HUES6 (cell line): ENCODE data around the gene PHYH.
"Not testable (repeated sequence)": the region's sequence is repeated elsewhere in the genome, so short reads cannot be mapped to it uniquely, and the experiment has no call there.

Experiments used
- H3K27ac ChIP-seq: 2 replicates; pipeline ENCODE4 v1.7.0; 2013; ENCODE audit warnings: low read depth, mild to moderate bottlenecking, low read length, inconsistent platforms
- H3K27me3 ChIP-seq: 2 replicates; pipeline ENCODE4 v1.6.1; 2013; ENCODE audit warnings: low read length; ENCODE audit not compliant: control insufficient read depth, insufficient read depth
- H3K36me3 ChIP-seq: 2 replicates; pipeline ENCODE4 v1.6.1; 2013; ENCODE audit warnings: low read length; ENCODE audit not compliant: control insufficient read depth, insufficient read depth
- H3K4me1 ChIP-seq: 2 replicates; pipeline ENCODE4 v1.6.1; 2013; ENCODE audit warnings: low read length; ENCODE audit not compliant: control insufficient read depth, insufficient read depth
- H3K4me3 ChIP-seq: 2 replicates; pipeline ENCODE4 v1.5.1; 2013; ENCODE audit warnings: low read depth, low read length
- H3K9ac ChIP-seq: one replicate; pipeline ENCODE4 v1.6.1; 2013; ENCODE audit warnings: mild to moderate bottlenecking, low read length
- H3K9me3 ChIP-seq: 2 replicates; pipeline ENCODE4 v1.6.1; 2013; ENCODE audit warnings: low read depth, low read length; ENCODE audit not compliant: control insufficient read depth, insufficient read depth

PHYH gene

GRCh38 chr10:13298748-13299436, 972 bp downstream of the PHYH start:
- H3K27me3 ChIP-seq, result no peaks in the 10 kb centered on the region
- H3K4me1 ChIP-seq, result 0 out of 2 replicates have a peak, but pooled peaks cover 4% of the 10 kb centered on the region
- peak overlapping the region; percentile 62 for H3K4me3 ChIP-seq
- H3K9me3 ChIP-seq, result no peaks in the 10 kb centered on the region
- no peaks in the 10 kb centered on the region for H3K36me3 ChIP-seq
- H3K27ac ChIP-seq, result no peak overlapping the region
- peak overlapping the region; percentile 34 for H3K9ac ChIP-seq

DNA sequence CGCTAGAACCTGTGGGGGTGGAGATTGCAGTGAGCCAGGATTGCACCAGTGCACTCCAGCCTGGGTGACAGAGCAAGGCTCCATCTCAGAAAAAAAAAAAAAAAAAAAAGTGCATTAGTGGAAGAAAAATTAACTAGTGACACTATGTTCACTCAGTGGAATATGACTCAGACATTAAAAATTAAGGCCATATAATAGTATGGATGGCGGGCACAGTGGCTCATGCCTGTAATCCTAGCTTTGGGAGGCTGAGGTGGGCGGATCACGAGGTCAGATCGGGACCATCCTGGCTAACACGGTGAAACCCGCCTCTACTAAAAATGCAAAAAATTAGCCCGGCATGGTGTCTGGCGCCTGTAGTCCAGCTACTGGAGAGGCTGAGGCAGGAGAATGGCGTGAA, 3.4 kb downstream of the PHYH start:
- Histone ChIP-seq H3K4me1 (0 out of 2 replicates have a peak, but pooled peaks cover 4% of the 10 kb centered on the region), H3K27me3 (no peaks in the 10 kb centered on the region), H3K4me3 (no peak overlapping the region), H3K36me3 (no peaks in the 10 kb centered on the region), H3K27ac (no peak overlapping the region), H3K9me3 (no peaks in the 10 kb centered on the region), H3K9ac (no peak overlapping the region)

DNA sequence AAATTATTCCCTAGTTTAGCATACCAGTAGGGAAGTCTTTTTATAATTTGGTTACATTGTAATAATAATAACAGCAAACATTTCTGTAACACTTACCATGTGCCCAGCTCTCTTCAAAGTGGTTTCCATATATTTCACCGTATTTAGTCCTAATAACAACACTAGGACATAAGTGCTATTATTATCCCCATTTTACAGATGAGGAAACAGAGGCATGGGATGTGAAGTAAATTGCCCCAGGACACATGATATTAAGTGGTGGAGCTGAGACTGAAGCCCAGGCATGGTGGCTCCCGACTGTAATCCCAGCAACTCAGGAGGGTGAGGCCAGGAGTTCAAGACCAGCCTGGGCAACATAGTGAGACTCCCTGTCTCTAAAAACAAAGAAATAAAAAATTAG, 5.1 kb downstream of the PHYH start:
- Histone ChIP-seq H3K36me3 (no peaks in the 10 kb centered on the region), H3K4me3 (no peak overlapping the region), H3K9me3 (no peaks in the 10 kb centered on the region), H3K27ac (no peak overlapping the region), H3K27me3 (no peaks in the 10 kb centered on the region), H3K4me1 (0 out of 2 replicates have a peak, but pooled peaks cover 4% of the 10 kb centered on the region), H3K9ac (no peak overlapping the region)

GRCh38 chr10:13291821-13292773, 7.8 kb downstream of the PHYH start:
- peaks cover 5% of the 10 kb centered on the region; the same call in 1 of the 2 replicates for H3K36me3 ChIP-seq
- H3K4me3 ChIP-seq, result no peak overlapping the region
- H3K9ac ChIP-seq, result no peak overlapping the region

GRCh38 chr10:13291061-13291460, 8.8 kb downstream of the PHYH start:
- H3K9me3 ChIP-seq, result no peaks in the 10 kb centered on the region
- peaks cover 5% of the 10 kb centered on the region; the same call in 1 of the 2 replicates for H3K36me3 ChIP-seq
- no peaks in the 10 kb centered on the region for H3K4me1 ChIP-seq
- H3K27me3 ChIP-seq, result no peaks in the 10 kb centered on the region
- no peak overlapping the region for H3K9ac ChIP-seq
- H3K27ac ChIP-seq, result no peak overlapping the region
- H3K4me3 ChIP-seq, result no peak overlapping the region

More at GRCh38 chr10:13291821-13292773, 7.8 kb downstream of the PHYH start:
- no peaks in the 10 kb centered on the region for H3K27me3 ChIP-seq
- H3K27ac ChIP-seq, result no peak overlapping the region
- H3K4me1 ChIP-seq, result no peaks in the 10 kb centered on the region
- no peaks in the 10 kb centered on the region for H3K9me3 ChIP-seq

GRCh38 chr10:13284050-13284449, 15.8 kb downstream of the PHYH start:
- Histone ChIP-seq H3K4me1 (no peaks in the 10 kb centered on the region), H3K9me3 (no peaks in the 10 kb centered on the region), H3K9ac (no peak overlapping the region), H3K4me3 (no peak overlapping the region), H3K27me3 (no peaks in the 10 kb centered on the region), H3K36me3 (peaks cover 5% of the 10 kb centered on the region; the same call in 1 of the 2 replicates), H3K27ac (no peak overlapping the region)

GRCh38 chr10:13282348-13282747, 17.5 kb downstream of the PHYH start:
- not testable (repeated sequence) for H3K9ac ChIP-seq, H3K36me3 ChIP-seq, H3K27ac ChIP-seq, H3K4me1 ChIP-seq, H3K27me3 ChIP-seq, H3K4me3 ChIP-seq, H3K9me3 ChIP-seq

GRCh38 chr10:13276749-13277365, 23.0 kb downstream of the PHYH start:
- no peaks in the 10 kb centered on the region; the same call in 1 of the 2 replicates for H3K36me3 ChIP-seq
- H3K27me3 ChIP-seq, result no peaks in the 10 kb centered on the region
- no peaks in the 10 kb centered on the region for H3K9me3 ChIP-seq
- H3K4me3 ChIP-seq, result no peak overlapping the region
- peaks cover 5% of the 10 kb centered on the region for H3K4me1 ChIP-seq
- no peak overlapping the region for H3K9ac ChIP-seq
- H3K27ac ChIP-seq, result no peak overlapping the region

DNA sequence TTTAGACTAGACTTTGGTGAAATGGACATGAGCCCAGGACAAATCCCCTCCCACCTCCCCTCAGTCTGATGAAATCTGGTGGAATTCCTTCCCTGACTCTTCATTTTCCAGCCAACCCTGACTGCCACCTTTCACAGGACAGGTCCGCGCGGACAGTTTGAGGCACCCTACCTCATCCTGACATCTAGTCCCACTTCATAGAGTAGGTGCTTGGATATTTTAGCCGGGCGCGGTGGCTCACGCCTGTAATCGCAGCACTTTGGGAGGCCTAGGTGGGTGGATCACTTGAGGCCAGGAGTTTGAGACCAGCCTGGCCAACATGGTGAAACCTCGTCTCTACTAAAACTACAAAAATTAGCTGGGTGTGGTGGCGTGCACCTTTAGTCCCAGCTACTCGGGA, 23.7 kb downstream of the PHYH start:
- H3K4me1 ChIP-seq, result peaks cover 12% of the 10 kb centered on the region
- not testable (repeated sequence) for H3K27me3 ChIP-seq, H3K9ac ChIP-seq, H3K9me3 ChIP-seq, H3K27ac ChIP-seq, H3K36me3 ChIP-seq, H3K4me3 ChIP-seq

- Histone ChIP-seq H3K27ac (no peak overlapping the region), H3K9ac (peak overlapping the region; percentile 9), H3K27me3 (no peaks in the 10 kb centered on the region), H3K4me1 (peaks cover 15% of the 10 kb centered on the region), H3K4me3 (no peak overlapping the region), H3K9me3 (no peaks in the 10 kb centered on the region), H3K36me3 (no peaks in the 10 kb centered on the region)
Measured at GRCh38 chr10:13272164-13272571, 27.7 kb downstream of the PHYH start.
